ENCODE measurements around the gene C2CD3.
"Not testable (repeated sequence)": the region's sequence is repeated elsewhere in the genome, so short reads cannot be mapped to it uniquely, and the experiment has no call there.

The C2CD3 gene

DNA sequence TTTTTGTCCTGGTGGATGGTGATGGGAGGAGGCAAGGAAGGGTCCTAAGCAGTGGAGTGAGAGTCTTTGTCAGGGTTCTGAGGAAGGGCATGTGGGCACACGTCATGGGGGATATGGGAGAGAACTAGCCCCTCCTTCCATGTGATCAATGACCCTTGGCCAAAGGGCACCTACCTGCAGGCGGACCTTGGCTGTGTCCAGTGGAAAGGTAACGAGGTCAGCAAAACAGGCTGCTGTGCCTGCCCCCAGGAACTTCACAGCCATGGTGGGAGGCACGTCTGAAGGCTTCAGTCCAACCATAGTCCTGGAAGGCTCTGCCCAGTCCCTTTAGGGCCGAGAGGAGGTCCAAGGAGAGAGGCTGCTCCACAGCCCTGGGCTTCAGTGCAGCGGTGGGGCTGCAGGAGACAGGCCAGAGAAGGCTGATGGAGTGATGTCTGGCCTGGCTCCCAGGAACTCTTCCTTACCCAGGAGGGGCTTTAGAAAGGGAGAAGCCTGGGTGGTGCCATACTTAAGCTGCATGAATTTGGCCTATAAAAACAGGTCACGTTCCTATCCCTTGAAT lies 164.0 kb downstream of the C2CD3 start:
- in situ Hi-C loops (cut with MboI; ENCODE audit: low sequenced_read_pairs), result no loop called here

DNA sequence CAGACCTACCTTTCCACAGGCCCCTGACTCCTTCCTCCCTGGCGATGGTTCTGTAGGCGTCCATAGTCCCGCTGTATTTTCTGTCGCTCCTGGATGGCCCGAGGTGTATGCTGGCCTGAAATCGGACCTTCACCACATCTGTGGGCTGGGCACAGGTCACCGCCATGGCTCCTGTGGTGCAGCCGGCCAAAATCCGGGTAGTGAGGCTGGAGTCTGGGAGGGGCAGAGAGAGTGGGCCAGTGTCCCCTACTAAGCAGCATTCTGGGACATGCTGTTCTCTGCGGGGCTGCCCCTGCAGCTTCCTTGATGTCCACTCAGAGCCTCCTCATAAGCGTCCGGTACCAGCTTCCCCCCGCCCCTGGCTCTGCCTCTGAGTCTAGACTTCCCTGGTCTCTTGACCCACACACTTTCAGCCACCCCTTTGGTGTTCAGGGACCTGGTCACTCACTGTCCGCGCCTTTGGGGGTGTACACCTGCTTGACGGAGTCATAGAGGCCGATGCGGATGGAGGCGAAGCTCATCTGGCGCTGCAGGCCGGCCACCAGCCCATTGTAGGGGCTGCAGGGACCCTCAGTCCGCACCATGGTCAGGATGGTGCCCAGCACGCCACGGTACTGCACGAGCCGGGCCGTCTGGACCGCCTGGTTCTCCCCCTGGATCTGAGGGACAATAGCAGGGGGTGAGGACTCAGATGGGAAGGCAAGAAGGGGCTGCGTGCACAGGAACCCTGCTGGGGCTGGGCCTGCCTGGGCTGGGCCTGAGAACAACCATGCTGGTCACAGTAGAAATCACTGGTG lies 164.9 kb downstream of the C2CD3 start:
- in situ Hi-C loops (cut with MboI; ENCODE audit: low sequenced_read_pairs), result no loop called here

DNA sequence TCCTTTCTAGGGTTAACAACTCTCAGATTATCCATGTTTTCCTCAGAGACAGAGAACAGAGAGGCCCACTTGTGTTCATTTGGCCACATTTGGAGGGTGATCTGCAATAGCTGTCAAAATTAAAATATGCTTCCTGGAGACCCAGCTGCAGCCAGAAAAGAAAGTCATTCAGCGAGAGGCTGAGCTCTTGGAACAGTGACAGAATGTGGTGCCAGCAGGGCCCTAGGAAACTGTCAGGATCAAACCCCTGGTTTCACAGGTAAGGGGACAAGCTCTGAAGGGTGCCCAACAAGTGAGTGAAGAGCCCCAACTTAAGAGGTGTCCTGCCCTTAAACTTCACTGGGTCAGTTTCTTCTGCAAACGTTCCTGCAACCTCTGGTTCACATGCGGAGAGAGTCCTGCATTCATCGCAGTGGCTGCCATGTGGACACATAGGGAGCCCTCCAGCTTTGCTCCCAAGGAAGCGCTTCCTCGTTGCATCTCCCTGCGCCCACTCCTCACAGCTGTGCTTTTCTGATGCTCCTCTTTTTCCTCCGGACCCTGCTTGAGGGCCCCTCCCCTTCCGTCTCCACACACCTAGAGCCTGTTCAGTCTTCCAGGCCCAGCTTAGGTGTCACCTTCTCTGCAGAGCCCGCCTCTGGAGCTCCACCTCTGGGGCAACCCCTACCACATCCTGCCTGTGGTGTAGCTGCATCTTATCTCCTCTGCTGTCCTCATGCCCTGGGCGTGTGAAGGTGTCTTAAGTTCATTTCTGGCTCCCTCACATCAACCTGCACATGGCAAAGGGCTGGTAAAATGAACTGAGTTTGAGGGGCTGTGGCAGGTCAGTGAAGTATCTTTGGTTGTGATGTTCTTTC lies 165.8 kb downstream of the C2CD3 start:
- in situ Hi-C loops (cut with MboI; ENCODE audit: low sequenced_read_pairs), result no loop called here

DNA sequence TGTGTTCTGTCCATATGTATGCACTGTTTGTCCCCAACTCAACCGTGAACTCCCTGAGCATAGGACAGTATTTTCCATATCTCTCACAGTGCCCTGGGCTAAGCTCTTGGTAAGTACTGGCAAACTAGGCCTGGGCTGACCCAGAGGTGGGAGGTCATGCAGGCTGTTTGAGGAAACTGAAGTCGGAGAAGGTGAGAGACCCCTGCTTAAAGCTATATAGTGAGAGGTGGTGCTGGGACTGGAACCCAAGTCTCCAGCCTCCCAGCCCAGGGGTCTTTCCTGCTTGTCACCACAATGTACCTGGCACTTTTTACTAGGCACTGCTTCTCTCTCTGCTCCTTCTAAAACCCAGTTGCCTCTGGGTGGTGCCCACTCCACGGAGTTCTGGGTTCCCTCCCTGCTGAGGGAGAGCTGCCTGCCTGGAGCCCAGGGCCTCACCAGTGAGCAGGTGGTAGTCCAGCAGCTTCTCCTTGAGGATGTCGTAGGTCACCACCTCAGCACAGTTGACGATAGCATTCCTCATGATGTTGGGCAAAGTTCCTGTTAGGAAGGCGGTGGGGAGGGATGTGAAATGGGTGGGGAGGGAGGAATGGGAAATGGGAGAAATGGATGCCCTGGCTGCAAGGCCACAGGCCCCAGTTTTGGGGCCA lies 166.6 kb downstream of the C2CD3 start:
- in situ Hi-C loops (cut with MboI; ENCODE audit: low sequenced_read_pairs), result no loop called here

- in situ Hi-C loops (cut with MboI; ENCODE audit: low sequenced_read_pairs), result no loop called here
Measured at GRCh38 chr11:74002832-74003231, 168.0 kb downstream of the C2CD3 start.

- in situ Hi-C loops (cut with MboI; ENCODE audit: low sequenced_read_pairs), result no loop called here
Measured at GRCh38 chr11:74001822-74002286, 168.9 kb downstream of the C2CD3 start.

DNA sequence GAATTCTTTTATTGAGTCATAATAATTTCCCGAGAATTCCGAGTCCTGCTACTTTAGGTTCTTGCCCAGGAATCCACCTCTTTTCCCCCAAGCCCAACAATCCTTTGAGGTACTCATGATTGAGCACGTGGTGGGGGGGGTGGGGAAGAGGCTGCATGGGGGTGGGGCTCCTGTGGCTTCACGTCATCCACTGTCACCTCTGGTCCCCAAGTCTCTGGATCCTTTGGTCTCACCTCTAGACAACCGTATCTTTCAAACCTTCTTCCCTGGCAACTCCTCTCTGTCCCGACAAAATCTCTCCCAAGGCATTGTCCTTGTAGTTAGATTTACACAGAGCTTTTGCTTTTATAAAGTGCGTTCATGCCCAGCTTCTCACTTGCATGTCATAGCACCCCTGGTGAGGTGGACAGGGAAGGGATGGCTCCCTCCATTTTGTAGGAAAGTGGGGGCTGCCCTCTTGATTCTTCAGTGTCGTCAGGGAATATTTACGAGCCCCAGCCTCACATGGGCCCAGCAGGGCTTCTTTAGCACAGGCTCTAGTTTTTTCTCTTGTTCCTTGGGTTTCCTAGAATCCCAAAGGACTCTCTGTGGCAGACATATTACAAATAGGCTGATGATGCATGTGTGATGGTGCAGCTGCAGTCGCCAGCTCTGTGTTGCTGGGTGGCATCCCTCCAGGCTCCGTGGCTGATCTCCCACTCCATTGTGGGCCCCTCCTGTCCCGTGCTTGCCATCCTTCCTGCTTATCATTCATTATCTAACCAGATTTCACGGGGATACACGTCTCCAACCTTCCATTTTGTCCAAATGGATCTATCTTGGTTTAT lies 170.3 kb downstream of the C2CD3 start:
- in situ Hi-C loops (cut with MboI; ENCODE audit: low sequenced_read_pairs), result no loop called here

DNA sequence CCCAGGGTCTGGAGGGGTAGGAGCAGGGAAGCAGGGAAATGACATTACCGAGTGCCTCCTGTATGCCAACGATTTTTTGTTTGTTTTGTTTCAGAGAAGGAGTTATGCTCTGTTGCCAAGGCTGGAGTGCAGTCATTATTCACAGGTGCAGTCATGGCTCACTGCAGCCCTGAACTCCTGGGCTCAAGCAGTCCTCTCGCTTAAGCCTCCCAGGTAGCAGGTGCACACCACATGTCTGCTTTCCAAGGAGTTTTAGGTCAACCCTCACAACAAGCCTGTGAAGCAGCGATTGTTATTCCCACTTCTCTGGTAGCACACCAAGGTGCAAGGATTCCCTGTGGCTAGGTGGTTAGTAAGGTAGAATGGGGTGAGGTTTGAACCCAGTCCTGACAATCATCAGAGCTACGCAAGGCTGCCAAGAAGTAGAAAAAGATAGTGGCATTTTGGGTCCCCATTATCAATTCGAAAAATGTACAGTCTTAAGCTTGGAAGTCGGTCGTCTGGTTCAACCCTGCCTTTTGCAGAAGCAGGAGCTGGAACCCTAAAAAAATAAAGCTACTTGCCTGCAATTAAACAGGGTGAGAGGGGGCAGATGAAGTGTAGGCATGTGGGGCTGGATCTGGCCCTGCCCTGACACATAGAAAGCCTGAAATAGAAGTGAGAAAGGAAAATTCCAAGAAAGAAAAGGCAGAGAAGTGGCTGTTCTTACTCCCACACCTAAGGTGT lies 171.1 kb downstream of the C2CD3 start:
- in situ Hi-C loops (cut with MboI; ENCODE audit: low sequenced_read_pairs), result no loop called here

DNA sequence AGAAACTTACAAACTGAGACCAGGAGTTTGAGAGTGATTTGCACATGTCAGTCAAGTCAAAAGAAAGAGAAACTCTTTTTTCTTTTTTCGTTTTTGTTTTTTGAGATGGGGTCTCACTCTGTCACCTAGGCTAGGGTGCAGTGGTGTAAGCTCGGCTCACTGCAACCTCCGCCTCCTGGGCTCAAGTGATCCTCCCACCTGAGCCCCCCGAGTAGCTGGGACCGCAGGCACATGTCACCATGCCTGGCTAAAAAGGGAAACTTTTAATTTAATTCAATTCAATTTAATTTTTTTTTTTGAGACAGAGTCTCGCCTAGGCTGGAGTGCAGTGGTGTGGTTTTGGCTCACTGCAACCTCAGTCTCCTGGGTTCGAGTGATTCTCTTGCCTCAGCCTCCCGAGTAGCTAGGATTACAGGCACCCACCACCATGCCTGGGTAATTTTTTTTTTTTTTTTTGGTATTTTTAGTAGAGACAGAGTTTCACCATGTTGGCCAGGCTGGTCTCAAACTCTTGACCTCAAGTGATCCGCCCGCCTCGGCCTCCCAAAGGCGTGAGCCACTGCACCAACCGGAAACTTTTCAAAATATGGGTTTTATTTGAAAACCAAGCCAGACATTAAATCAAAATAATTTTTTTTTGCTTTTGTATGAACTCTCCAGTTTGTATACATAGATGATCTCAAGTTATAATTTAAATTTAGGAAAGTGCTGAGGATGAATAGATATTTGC lies 171.8 kb downstream of the C2CD3 start:
- in situ Hi-C loops (cut with MboI; ENCODE audit: low sequenced_read_pairs), result no loop called here

DNA sequence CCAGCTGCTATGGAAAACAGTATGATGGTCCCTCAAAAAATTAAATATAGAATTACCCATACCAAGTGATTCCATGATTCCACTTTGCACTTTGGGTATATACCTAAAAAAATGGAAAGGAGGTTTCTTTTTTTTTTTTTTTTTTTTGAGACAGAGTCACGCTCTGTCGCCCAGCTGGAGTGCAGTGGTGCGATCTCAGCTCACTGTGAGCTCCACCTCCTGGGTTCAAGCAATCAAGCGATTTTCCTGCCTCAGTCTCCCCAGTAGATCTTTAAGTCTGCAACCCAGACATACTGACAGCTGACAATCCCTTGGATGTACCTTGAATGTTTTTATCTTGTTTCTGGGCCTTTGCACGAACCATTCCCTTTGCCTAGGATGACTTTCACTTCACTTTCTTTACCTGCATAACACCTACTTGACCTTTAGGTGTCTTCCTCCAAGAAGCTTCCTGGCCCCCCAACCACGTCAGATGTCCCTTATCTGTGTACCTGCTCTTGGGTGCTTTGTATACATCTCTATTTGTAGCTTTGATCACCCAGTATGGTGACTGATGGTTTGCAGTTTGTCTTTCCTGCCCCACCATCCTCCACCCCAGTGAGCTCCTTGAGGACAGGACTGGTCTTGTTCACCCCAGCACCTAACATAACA lies 173.6 kb downstream of the C2CD3 start:
- in situ Hi-C loops (cut with MboI; ENCODE audit: low sequenced_read_pairs), result no loop called here

DNA sequence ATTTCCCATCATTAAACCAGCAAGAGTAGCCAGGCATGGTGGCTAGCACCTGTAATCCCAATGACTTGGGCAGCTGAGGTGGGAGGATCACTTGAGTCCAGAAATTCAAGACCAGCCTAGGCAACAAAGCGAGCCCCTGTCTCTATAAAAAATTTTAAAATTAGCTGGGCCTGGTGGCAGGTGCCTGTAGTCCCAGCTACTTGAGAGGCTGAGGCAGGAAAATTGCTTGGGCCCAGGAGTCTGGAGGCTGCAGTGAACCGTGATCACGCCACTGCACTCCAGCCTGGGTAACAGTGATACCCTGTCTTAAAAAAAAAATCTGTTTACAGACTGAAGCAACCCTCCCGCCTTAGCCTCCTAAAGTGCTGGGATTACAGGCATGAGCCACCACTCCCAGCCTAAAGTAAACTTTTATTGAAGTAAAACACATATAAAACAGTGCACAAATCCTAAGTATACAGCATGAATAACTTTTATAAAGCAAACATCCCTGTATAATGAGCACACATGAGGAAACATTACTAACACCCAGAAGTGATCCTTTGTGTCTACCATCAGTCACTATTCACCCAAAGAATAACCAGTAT lies 174.5 kb downstream of the C2CD3 start:
- in situ Hi-C loops (cut with MboI; ENCODE audit: low sequenced_read_pairs), result no loop called here

- in situ Hi-C loops (cut with MboI; ENCODE audit: low sequenced_read_pairs), result no loop called here
Measured at GRCh38 chr11:73995731-73996130, 175.1 kb downstream of the C2CD3 start.

DNA sequence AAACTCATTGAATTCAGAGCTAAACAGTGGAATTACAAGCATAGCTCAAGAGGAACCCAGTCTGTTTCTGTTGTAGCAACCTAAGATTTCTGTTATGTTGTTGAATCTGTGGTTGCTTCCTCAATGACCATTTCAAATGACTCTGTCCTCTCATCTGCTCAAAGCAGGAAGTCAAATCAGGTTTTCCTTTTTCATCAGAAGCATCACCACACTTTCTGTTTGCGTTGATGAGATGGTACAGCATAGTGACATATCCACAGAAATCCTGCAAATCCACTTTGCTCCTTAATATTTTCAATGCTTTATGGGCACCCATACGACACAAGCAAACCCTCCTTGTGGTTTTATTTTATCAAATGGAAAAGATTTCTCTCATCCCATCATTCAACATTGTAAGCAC lies 175.6 kb downstream of the C2CD3 start:
- in situ Hi-C loops (cut with MboI; ENCODE audit: low sequenced_read_pairs), result no loop called here

DNA sequence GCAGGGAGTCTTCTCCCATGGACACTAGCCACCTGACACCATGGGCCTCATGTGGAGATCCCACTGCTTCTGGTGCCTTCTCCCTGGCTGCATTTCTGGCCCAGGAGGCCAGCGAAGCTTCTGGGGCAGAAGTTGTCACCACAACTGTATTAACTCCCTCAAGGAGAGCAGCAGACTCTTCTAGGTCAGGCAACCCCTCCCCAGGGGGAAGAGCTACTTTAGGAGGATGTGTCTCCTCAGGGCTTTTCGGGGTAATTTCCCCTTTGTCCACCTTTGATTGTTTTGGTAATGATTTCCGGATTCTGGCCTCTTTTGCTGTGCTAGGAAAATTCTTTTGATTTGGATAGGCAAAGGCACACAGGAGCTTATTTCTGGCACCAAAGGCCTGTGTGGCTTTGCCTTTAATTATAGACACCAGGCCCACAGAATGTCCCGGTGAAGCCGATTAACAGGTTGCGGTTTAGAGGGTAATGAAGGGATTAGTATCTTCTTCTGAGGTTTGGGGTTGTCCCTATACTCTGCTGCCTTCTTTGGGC lies 179.3 kb downstream of the C2CD3 start:
- in situ Hi-C loops (cut with MboI; ENCODE audit: low sequenced_read_pairs), result no loop called here

GRCh38 chr11:73990730-73991129 lies 180.1 kb downstream of the C2CD3 start:
- in situ Hi-C loops (cut with MboI; ENCODE audit: low sequenced_read_pairs), result no loop called here

- in situ Hi-C loops (cut with MboI; ENCODE audit: low sequenced_read_pairs), result no loop called here
Measured at GRCh38 chr11:73989156-73989555, 181.6 kb downstream of the C2CD3 start.

- in situ Hi-C loops (cut with MboI; ENCODE audit: low sequenced_read_pairs), result no loop called here
Measured at GRCh38 chr11:73988227-73988626, 182.6 kb downstream of the C2CD3 start.

DNA sequence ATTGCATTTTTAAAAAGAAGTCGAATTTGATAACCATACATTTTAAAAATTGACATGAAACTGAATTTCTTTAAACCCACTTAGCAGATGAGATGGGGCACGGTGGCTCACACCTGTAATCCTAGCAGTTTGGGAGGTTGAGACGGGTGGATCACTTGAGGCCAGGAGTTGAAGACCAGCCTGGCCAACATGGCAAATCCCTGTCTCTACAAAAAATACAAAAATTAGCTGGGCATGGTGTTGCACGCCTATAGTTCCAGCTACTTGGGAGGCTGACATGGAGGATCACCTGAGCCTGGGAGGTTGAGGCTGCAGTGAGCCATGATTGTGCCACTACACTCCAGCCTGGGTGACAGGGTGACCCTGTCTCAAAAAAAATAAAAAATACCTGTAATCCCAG lies 185.1 kb downstream of the C2CD3 start:
- in situ Hi-C loops (cut with MboI; ENCODE audit: low sequenced_read_pairs), result not testable (repeated sequence)
